Testis (tissue), 3 donors: ENCODE results near the gene NCOR1. TPM values are rescaled to one million over a fixed set of nuclear protein-coding genes. Genes with fewer than 3 reads are reported as not detected.

Experiments
- DNase-seq: peaks from one replicate; pipeline ENCODE4 v3.0.0-alpha.2; 2019
- H3K27ac ChIP-seq, 2 donors: fragments of 200-600 bp; sonication (generic); one replicate each; pipeline ENCODE4 v1.5.1; 2019
- H3K27me3 ChIP-seq: fragments of 200-600 bp; sonication (generic); one replicate; pipeline ENCODE4 v1.5.1; 2019
- H3K36me3 ChIP-seq: fragments of 200-600 bp; sonication (generic); one replicate; pipeline ENCODE4 v1.5.1; 2017; ENCODE audit warnings: low read depth; ENCODE audit errors: missing control alignments
- H3K4me1 ChIP-seq: fragments of 200-600 bp; sonication (generic); one replicate; pipeline ENCODE4 v1.5.1; 2019
- H3K4me3 ChIP-seq, 2 donors: fragments of 200-600 bp; sonication (generic); one replicate each; pipeline ENCODE4 v1.5.1; 2017 to 2019
- H3K9me3 ChIP-seq: fragments of 200-600 bp; sonication (generic); one replicate; pipeline ENCODE4 v1.5.1; 2017
- POLR2A ChIP-seq: fragments of 450-650 bp; IDR thresholded peaks from one replicate; pipeline ENCODE4 v1.6.1; 2017; ENCODE audit warnings: antibody characterized with exemption, mild to moderate bottlenecking, moderate library complexity
- WGBS, 2 donors: methylation state at CpG; one replicate each; pipeline ENCODE4 v1.1.5; 2018; 5-methylcytosine and 5-hydroxymethylcytosine counted together
- intact Hi-C: fragments of 100-400 bp; cut with DNase I; formaldehyde crosslinking; loops from one replicate; pipeline ENCODE4 v1.15.1; 2023; ENCODE audit warnings: low total_unique reads
- polyA plus RNA-seq: library from polyadenylated mRNA; stranded (reverse); fragments of 350-450 nt; fragmentation: Illumina TruSeq; extraction: RNeasy Lipid Tissue Mini Kit (QIAGEN cat#74804); gene quantifications from one replicate; pipeline ENCODE4 v1.2.3, GENCODE V29; 2014; ENCODE audit warnings: low read depth, low replicate concordance; ENCODE audit not compliant: insufficient read depth
- small RNA-seq, 2 donors: library from RNA; depleted of rRNA; stranded (forward); fragments of <200 nt; gene quantifications; one replicate each; pipeline ENCODE3, GENCODE V24; 2016
- total RNA-seq, 2 donors: library from RNA; depleted of rRNA; stranded (reverse); fragments of >200 nt; gene quantifications; one replicate each; pipeline ENCODE4 v1.2.3, GENCODE V29; 2016
- TF ChIP-seq, protein P1 (sequence below), 3 experiments: fragments of 450-650 bp in 2 of 3; fragments of 200-600 bp in 1 of 3; sonication (generic) in 1 of 3; IDR thresholded peaks; one replicate each; pipeline ENCODE4 v1.5.1; 2016 to 2019; ENCODE audit warnings: antibody characterized with exemption in 3 of 3, mild to moderate bottlenecking in 2 of 3, moderate library complexity in 1 of 3

Gene NCOR1
- total and polyA plus RNA-seq, 3 donors from 2014 or later = 88.6 to 281 (median 270) TPM

- Histone ChIP-seq H3K27ac (no peak overlapping the region), H3K4me3 (no peak overlapping the region), H3K27me3 (no peaks in the 10 kb centered on the region), H3K9me3 (no peaks in the 10 kb centered on the region), H3K36me3 (no peaks in the 10 kb centered on the region), H3K4me1 (no peaks in the 10 kb centered on the region)
- TF ChIP-seq, protein P1, sequence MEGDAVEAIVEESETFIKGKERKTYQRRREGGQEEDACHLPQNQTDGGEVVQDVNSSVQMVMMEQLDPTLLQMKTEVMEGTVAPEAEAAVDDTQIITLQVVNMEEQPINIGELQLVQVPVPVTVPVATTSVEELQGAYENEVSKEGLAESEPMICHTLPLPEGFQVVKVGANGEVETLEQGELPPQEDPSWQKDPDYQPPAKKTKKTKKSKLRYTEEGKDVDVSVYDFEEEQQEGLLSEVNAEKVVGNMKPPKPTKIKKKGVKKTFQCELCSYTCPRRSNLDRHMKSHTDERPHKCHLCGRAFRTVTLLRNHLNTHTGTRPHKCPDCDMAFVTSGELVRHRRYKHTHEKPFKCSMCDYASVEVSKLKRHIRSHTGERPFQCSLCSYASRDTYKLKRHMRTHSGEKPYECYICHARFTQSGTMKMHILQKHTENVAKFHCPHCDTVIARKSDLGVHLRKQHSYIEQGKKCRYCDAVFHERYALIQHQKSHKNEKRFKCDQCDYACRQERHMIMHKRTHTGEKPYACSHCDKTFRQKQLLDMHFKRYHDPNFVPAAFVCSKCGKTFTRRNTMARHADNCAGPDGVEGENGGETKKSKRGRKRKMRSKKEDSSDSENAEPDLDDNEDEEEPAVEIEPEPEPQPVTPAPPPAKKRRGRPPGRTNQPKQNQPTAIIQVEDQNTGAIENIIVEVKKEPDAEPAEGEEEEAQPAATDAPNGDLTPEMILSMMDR (IDR thresholded peaks at IDR 0.05) = no peak
- no peak for TF ChIP-seq POLR2A
- no peak for DNase-seq
- 85 to 90% methylated on average over 5 of the region's 5 CpGs for WGBS, 2 donors
- intact Hi-C loops = no loop called here
Measured at GRCh38 chr17:15981646-15982580, 233.4 kb downstream of the NCOR1 start.

DNA sequence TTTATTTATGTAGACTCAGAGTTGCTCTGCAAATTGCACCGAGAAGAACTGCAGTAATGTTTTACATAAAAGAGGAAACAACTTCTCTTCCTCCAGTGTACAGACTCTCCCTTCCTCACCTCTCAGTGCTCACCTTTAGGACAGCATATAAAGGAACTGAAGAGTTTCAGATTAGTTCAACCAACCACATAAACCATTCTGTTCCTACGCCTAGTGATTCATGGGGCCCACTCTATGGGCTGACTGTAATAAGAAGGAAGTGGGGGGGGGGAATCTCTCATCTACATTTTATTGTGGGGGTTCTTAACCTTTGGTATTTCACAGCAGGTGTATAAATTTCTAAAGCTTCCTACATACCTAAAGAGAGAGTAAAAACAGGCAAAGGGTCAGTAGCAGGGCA lies 234.1 kb downstream of the NCOR1 start:
- no peaks in the 10 kb centered on the region for H3K36me3 ChIP-seq
- no peaks in the 10 kb centered on the region for H3K4me1 ChIP-seq
- H3K27me3 ChIP-seq = no peaks in the 10 kb centered on the region
- WGBS, 2 donors = 42 to 43% methylated on average over 2 of the region's 2 CpGs
- intact Hi-C loops = no loop called here
- H3K27ac ChIP-seq = no peak overlapping the region
- DNase-seq = no peak
- H3K9me3 ChIP-seq = no peaks in the 10 kb centered on the region
- TF ChIP-seq, protein P1 (IDR thresholded peaks at IDR 0.05) = no peak
- no peak for TF ChIP-seq POLR2A
- no peak overlapping the region for H3K4me3 ChIP-seq

Small RNA genes lying within 50 kb of the gene (small RNA-seq; reads per million reads assigned to genes)
- gene RNU6-314P (0 reads per million in 2 donors), gene RNU6-862P (0 to 0.09 reads per million in 2 donors)

Other genes starting within 250 kb of the NCOR1 start
- 10 to 100 TPM; 17.0 to 20.1 TPM for gene ZSWIM7, start 215.8 kb downstream of the NCOR1 start, total RNA-seq
- 36.2 TPM for gene ZSWIM7, start 215.8 kb downstream of the NCOR1 start, polyA plus RNA-seq
- gene TTC19, start 215.7 kb downstream of the NCOR1 start, total RNA-seq = 10 to 100 TPM; 74.1 to 91.2 TPM
- 17.8 TPM for gene TTC19, start 215.7 kb downstream of the NCOR1 start, polyA plus RNA-seq
- gene PIGL, start 1.7 kb upstream of the NCOR1 start, total RNA-seq = 10 to 100 TPM; 74.1 to 93.9 TPM
- 31.3 TPM for gene PIGL, start 1.7 kb upstream of the NCOR1 start, polyA plus RNA-seq
- 100 to 1,000 TPM in 1 of 2 donors, 10 to 100 TPM in 1; 73.5 to 119 TPM for gene CENPV, start 137.9 kb upstream of the NCOR1 start, total RNA-seq
- 82.3 TPM for gene CENPV, start 137.9 kb upstream of the NCOR1 start, polyA plus RNA-seq
- gene UBB, start 165.6 kb upstream of the NCOR1 start, total RNA-seq = 1,000 to 10,000 TPM; 1,859 to 1,996 TPM
- 3,514 TPM for gene UBB, start 165.6 kb upstream of the NCOR1 start, polyA plus RNA-seq
- gene TRPV2, start 200.0 kb upstream of the NCOR1 start, total RNA-seq = 1 to 10 TPM; 7.1 to 7.7 TPM
- 7.6 TPM for gene TRPV2, start 200.0 kb upstream of the NCOR1 start, polyA plus RNA-seq